ENCODE data around the gene ARF1. TPM values are rescaled to one million over a fixed set of nuclear protein-coding genes. Genes with fewer than 3 reads are reported as not detected.

The ARF1 gene
- total RNA-seq, 1 donor from 2014 or later: 447 TPM

DNA sequence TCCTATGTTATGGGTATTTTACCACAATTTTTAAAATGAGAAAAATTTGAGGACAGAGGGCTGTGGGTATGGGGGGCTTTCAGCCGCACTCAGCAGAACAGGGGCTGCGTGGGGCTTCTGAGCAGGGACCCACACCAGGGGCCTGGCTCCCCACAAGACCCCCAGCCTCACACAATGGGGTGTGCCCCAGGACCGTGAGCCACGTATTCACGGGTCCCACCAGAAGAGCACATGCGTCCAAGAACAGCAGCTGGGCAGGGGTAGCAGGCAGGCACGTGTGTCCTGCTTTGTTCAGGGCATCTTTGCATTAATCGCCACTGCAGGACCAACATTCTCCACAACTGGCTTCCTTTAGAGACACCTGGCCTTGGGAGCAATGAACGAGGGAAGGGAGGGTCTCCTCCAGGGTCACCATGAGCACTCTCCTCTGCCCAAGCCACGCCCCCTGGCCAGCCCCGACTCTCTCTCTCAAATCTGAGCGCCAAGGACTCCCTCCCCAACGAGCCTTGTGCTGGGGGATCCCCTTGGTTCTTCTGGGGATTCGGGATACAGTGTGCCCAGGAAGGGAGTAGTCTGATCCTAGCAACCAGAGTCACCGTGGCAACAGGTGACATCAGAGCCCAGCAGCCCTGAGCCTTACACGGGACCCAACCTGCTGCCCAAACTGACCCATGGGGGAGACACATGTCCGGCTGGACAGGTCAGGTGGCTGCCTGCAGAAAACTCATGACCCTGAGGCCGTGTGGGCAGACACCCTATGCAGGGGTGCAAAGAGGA lies 7.4 kb upstream of the ARF1 start:
- Histone ChIP-seq H3K27ac (no peak overlapping the region), H3K4me1 (no peaks in the 10 kb centered on the region), H3K4me3 (no peak overlapping the region), H3K9me3 (no peaks in the 10 kb centered on the region), H3K27me3 (no peaks in the 10 kb centered on the region), H3K36me3 (no peaks in the 10 kb centered on the region)
- intact Hi-C loops (cut with DNase I): no loop called here
- DNase-seq (ENCODE audit: low spot score in 2 of 2): peak in 1 of 2 donors; percentile 61
- TF ChIP-seq, protein P1, sequence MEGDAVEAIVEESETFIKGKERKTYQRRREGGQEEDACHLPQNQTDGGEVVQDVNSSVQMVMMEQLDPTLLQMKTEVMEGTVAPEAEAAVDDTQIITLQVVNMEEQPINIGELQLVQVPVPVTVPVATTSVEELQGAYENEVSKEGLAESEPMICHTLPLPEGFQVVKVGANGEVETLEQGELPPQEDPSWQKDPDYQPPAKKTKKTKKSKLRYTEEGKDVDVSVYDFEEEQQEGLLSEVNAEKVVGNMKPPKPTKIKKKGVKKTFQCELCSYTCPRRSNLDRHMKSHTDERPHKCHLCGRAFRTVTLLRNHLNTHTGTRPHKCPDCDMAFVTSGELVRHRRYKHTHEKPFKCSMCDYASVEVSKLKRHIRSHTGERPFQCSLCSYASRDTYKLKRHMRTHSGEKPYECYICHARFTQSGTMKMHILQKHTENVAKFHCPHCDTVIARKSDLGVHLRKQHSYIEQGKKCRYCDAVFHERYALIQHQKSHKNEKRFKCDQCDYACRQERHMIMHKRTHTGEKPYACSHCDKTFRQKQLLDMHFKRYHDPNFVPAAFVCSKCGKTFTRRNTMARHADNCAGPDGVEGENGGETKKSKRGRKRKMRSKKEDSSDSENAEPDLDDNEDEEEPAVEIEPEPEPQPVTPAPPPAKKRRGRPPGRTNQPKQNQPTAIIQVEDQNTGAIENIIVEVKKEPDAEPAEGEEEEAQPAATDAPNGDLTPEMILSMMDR (IDR thresholded peaks at IDR 0.05): no peak

DNA sequence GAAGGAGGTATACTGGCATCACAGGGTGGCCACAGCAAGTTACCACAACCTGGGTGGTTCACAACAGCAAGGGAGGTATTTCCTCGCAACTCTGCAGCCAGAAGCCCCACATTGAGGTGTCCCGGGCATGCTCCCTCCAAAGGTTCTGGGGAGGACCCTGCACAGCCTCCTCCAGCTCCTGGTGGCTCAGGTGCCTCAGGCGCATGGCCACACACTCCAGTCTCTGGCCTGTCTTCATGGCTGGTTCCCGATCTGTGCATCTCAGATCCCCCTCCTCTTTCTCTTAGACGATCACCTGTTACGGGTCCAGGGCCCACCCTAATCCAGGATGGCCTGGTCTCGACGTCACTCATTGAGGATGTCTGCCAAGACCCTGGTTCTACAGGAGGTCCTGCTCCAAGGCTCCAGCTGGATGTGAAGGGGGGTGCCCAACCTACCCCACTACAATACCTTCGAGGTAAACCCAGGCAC lies 6.7 kb upstream of the ARF1 start:
- Histone ChIP-seq H3K4me3 (no peak overlapping the region), H3K27ac (no peak overlapping the region), H3K36me3 (no peaks in the 10 kb centered on the region), H3K27me3 (no peaks in the 10 kb centered on the region), H3K4me1 (no peaks in the 10 kb centered on the region), H3K9me3 (no peaks in the 10 kb centered on the region)
- TF ChIP-seq, protein P1 (IDR thresholded peaks at IDR 0.05): no peak
- intact Hi-C loops (cut with DNase I): no loop called here
- peak in 1 of 2 donors; percentile 55 for DNase-seq (ENCODE audit: low spot score in 2 of 2)

DNA sequence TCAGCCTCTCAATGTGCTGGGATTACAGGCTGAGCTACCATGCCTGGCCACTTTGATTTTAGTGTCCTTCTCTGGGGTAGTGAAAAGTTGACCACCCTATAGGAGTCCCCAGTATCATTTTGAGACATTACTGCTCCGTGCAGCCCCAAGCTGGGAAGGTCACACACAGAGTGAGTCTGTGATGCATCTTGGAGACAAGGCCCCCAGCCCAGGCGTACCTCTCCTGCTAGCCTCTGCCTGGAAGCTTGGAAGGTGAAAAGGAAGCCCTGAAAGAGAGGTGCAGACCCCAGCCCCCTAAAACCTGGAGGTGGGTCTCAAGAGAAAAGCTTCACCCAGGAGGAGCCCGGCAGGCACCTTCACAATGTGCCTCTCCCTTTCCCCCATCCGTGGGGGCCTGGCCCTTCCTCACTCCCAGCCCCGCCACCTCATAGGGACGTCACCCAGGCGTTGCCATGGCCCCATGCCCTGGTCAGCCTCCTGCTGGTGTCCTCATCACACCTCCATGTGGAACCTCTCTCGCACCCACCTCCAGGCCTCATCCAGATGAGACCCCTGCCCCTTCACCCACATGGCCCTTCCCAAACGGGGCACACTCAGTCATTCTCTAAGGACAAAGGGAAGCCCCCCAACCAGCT lies 5.6 kb upstream of the ARF1 start:
- H3K9me3 ChIP-seq: no peaks in the 10 kb centered on the region
- intact Hi-C loops (cut with DNase I): no loop called here
- H3K36me3 ChIP-seq: no peaks in the 10 kb centered on the region
- peaks cover 0 to 7% of the 10 kb centered on the region in 2 donors for H3K4me1 ChIP-seq
- H3K27me3 ChIP-seq: no peaks in the 10 kb centered on the region
- DNase-seq (ENCODE audit: low spot score in 2 of 2): peak in 1 of 2 donors; percentile 58
- TF ChIP-seq, protein P1 (IDR thresholded peaks at IDR 0.05): no peak
- no peak overlapping the region for H3K4me3 ChIP-seq
- H3K27ac ChIP-seq: no peak overlapping the region

DNA sequence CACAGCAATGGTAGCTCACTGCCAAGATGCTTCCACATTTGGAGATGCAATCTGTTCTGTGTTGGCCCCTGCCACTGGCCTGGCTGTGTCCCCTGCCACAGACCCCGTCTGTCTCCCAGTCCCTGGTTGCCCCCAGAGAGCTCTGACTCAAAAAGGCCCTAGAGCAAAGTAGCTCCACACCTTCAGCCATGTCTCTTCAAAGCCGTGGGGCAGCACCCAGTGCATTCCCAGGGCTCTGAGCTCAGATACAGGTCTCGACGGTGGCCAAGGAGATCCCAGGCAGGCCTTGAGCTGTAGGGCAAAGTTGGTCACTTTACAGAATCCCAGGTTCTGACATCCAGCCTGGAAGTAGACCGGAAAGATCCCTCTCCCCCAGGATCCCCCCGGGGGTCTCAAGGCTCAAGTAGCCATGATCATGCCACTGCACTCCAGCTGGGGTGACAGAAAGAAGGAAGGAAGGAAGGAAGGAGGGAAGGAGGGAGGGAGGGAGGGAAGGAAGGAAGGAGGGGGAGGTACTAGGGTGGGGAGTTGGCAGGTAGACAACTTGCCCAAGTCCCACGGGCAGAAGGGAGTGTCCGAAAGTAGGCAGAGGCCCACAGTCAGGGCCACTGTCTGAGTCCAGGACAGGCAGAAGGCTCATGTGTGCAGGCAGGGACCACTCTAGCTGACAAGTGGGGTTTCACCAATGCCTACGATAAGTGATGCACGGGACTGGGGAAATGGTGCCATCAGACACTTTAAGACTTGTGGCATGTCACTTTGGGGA lies 4.8 kb upstream of the ARF1 start:
- intact Hi-C loops (cut with DNase I): no loop called here
- Histone ChIP-seq H3K27me3 (no peaks in the 10 kb centered on the region), H3K36me3 (no peaks in the 10 kb centered on the region), H3K4me3 (no peak overlapping the region), H3K27ac (no peak overlapping the region), H3K9me3 (no peaks in the 10 kb centered on the region), H3K4me1 (peaks cover 0 to 7% of the 10 kb centered on the region in 2 donors)
- TF ChIP-seq, protein P1 (IDR thresholded peaks at IDR 0.05): no peak
- DNase-seq (ENCODE audit: low spot score in 2 of 2): no peak

DNA sequence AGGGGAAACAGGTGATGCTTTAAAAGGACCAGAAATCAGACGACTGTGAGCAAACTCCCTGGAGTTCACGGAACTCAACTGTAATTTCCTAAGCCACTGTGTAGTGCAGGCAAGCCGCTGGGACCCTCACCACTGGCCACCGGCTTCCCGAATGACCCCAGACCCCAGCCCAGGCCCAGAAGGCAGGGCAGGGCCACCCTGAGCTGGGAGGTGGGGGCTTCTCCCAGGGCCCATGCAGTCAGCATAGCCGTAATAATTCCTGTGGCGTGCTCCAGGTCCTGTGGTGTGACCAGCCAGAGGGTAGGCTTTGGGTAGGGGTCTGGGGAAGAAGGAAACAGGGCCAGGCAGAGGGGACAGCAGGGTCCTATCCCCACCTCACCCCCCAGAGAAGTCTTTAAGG lies 3.5 kb upstream of the ARF1 start:
- H3K4me1 ChIP-seq: peaks cover 0 to 7% of the 10 kb centered on the region in 2 donors
- H3K27me3 ChIP-seq: no peaks in the 10 kb centered on the region
- H3K4me3 ChIP-seq: no peak overlapping the region
- TF ChIP-seq, protein P1 (IDR thresholded peaks at IDR 0.05): no peak
- H3K27ac ChIP-seq: no peak overlapping the region
- DNase-seq (ENCODE audit: low spot score in 2 of 2): no peak
- no peaks in the 10 kb centered on the region for H3K36me3 ChIP-seq
- no peaks in the 10 kb centered on the region for H3K9me3 ChIP-seq
- intact Hi-C loops (cut with DNase I): no loop called here
